HG03280 (cell line): ENCODE results near the gene BCL2L14.

Experiments
- ATAC-seq: cut with Tn5 transposase; IDR thresholded peaks from one replicate; pipeline ENCODE4 v1.9.1; 2021; ENCODE audit warnings: mild to moderate bottlenecking, moderate library complexity; ENCODE audit not compliant: unreplicated experiment

Gene BCL2L14

DNA sequence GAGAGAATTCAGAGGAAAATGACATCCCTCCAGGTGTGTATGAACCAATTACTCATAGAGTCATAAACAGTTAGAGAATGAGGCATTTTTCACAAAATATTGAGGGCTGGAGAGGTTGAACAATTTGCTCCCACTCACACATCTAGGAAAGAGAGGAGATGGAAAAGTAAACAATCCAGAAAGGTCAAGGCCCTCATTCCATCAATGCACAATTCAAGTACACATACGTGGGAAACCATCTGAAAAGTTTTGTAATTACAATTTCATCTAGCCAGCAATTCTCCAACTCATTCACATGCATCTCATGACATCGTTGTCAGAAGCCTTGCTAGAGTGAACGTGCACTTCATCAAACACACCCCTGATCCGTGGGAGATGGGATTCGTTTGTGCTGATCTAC lies 15.7 kb upstream of the BCL2L14 start:
- no peak for ATAC-seq

DNA sequence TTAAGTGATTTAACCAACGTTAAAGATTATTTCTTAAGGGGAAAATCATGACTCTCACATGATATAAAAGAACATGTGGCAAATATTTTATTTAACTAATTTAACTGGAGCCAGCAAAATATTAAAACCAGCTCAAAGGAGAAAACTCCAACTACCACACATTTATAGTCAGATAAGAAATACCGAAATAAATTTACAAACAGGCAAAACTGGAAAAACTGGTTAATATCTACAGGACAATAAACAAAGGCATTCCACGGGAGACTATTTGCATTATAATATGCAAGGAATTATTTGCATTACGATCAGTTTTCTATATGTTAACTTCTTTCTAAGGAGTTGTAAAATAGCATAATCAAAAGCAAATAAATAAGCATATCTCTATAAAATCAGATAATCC lies 13.8 kb upstream of the BCL2L14 start:
- ATAC-seq = no peak

DNA sequence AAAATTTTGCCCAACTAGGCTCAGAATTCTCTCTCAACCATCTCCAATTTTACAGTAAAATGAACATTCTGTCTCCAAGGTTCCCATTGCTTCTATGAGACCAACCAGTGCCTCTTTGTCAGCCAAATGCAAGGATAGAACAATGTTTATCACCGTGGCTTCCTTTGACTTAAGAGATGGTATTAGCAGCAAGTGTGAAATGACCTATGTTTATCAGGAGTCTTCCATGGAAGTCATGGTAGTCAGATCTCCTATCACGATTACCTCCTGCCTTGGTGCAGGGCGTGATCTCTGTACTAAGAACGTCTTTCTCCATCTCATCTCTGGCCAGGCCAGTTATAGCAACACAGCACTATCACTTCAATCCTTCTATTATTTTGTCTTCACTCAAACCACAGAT lies 6.1 kb upstream of the BCL2L14 start:
- no peak for ATAC-seq

DNA sequence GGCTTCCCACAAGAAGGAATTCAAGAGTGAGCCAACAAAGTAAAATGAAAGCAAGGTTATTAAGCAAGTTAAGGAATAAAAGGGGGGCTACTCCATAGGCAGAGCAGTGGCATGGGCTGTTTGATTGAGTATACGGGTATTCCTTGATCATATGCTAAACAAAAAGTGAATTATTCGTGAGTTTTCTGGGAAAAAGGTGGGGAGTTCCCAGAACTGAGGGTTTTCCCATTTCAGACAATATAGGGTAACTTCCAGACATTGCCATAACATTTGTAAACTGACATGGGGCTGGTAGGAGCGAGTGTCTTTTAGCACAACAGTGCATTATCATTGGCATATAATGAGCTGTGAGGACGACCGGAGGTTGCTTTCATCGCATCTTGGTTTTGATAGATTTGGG lies 2.0 kb upstream of the BCL2L14 start:
- no peak for ATAC-seq

DNA sequence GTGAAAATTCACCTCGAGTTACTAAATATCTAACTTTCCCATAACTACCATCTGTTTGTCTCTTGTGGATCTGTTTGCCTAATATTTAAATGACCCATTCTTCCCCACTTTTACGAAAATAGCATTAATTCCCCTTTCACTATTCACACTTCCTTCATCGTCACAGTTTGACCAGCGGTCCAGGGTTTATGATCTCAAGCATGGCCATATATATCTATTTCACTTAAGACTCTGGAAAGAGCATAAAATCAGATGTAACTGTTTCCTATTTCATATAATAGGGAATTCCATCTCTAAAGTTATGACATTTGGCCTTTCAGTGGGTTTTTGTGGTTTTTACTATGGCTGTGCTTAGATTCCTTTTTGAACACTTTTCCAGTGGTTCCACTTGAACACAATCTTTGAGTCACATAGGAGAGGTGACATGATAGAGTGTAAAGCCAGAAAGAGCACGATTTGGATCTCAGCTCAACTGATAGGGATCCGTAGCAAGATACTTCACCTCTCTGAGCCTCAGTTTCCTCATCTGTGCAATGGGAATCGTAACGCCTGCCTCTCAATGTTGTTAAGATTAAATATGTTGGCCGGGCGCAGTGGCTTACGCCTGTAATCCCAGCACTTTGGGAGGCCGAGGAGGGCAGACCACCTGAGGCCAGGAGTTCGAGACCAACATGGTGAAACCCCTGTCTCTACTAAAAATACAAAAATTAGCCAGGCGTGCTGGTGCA lies 754 bp upstream of the BCL2L14 start:
- ATAC-seq = no peak

DNA sequence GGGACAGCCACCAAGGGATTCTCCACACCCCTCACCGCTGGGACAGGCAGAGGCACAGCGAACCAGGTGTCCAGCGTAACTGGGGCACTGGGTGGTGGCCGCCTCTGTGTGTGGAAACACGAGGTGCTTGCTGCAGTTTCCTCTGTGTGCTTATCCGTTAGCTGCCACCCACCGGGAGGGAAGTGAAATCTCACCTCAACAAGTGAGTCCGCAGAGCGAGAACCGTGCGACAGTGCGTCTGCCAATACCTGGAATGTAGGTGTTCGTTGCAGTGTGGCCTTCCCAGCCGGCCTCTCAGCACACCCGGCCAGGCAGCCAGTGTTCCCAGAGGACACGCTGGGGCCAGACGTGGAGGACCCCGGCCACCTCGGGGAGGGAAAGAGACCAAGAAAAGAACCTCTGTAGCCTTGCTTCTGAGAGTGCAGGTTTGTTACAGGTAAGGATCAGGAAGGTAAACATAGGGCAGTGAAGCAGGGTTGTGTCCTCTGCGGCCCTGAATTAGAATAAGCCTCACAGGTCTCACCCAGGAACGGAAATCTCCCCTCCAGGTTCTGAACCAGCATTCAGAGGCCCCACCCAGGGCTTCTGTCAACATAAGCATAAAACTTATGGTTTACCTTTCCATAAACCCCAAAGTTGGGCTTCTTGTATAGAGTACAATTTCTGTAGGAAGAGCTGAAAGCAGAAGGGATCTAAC lies 1.5 kb downstream of the BCL2L14 start:
- no peak for ATAC-seq

DNA sequence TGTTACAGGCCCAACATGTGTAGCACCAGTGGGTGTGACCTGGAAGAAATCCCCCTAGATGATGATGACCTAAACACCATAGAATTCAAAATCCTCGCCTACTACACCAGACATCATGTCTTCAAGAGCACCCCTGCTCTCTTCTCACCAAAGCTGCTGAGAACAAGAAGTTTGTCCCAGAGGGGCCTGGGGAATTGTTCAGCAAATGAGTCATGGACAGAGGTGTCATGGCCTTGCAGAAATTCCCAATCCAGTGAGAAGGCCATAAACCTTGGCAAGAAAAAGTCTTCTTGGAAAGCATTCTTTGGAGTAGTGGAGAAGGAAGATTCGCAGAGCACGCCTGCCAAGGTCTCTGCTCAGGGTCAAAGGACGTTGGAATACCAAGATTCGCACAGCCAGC lies 8.6 kb downstream of the BCL2L14 start:
- no peak for ATAC-seq

DNA sequence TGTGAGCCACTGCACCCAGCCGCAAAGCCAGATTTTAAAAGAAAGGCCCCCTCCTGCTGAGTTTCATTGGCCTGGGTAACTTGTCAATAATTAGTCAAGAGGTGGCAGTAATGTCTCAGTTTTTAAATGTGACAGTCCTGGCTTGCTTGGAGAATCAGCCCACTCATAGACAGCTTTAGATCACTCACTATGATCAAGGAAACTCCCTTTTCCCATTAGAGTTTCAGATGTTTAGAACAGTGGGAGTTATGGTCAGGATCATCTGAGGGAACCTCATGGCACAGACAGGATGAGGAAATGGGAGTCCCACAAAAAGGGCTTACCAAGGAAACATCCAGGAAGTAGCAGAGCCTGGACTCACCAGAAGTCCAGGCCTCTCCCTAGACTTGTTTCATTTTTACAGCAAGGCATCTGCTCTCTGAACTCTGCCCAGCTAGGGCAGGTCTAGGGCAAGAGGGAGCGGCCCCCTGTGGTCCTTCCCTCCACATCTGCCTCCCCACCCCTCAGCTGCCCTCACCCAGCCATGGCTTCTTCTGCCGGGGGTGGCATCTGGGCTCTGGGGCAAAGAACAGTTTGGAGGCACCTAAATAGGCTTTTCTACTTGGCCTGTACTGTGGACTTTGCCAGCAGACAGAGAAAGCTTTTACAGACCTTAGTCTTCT lies 11.2 kb downstream of the BCL2L14 start:
- ATAC-seq = no peak

DNA sequence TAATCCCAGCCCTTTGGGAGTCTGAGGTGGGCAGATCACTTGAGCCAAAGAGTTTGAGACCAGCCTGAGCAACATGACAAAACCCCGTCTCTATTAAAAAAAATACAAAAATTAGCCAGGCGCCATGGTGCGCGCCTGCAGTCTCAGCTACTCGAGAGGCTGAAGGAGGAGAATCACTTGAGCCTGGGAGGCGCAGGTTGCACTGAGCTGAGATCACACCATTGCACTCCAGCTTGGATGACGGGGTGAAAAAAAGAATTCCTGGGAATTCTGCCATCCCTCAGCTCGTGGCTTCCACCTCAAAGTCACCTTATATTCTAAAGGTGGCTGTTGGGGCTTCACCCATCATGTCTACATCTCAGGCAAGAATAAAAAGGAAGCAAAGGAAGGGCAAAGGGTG lies 12.9 kb downstream of the BCL2L14 start:
- ATAC-seq = no peak

DNA sequence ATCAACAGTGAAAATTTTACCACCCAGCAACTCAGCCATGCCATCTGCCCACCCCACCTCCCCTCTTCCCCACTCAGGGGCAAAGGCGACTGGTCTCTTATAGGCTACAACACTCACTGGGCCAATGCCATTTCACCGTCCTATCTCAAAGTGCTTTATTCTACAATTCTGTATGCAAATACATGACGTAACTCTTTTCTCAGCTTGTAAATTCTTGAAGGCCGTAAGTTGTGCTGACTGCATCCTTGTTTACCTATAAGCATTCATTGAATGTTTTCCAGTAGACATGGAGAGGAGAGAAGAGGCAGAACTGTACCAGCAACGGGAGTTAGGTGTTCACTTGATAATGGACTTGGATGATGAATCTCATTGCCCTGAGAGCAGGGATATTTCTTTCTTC lies 15.6 kb downstream of the BCL2L14 start:
- ATAC-seq = no peak

DNA sequence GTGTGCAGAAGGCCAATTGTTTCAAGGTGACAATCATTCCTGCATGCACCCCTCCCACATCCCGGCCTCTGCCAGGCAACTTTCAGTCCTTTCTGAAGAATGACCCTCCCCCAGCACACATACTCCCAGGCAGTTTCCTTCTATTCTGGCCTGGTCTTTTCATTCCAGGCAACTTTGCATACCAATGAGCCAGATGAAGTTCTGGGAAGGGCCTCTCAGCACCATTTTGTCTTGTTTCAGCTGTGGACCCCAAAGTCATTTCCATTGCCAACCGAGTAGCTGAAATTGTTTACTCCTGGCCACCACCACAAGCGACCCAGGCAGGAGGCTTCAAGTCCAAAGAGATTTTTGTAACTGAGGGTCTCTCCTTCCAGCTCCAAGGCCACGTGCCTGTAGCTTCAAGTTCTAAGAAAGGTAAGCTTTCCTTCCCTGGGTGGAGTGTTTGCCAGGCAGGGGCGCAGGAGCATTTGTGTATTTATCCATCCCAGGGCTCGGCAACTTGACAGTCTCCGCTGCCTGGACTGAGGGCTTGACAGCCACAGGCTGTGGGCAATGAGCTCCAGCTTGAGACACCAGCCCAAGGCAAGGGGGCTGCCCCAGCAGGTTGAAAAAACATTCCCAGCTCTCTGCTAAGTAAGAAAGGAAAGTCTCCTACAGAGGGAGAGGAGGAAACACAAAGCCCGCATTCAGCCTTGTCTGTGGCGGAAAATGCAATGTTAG lies 16.4 kb downstream of the BCL2L14 start:
- ATAC-seq = no peak

DNA sequence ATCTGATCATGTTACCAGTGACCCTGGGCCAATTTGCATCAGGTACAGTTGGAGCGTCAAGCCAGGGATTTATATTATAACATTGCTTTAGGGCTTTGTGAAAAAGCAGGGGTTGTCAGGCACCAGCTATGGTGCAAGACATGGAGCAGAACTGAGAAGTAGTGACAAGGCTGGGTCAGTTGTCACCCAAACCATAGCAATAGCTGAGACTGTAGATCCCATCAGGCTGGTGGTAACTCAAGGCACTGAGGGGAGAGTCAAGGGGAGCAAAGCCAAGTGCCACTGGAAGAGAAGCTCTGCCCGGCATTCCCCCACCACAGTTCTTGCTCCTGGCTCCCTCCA lies 16.9 kb downstream of the BCL2L14 start:
- no peak for ATAC-seq

DNA sequence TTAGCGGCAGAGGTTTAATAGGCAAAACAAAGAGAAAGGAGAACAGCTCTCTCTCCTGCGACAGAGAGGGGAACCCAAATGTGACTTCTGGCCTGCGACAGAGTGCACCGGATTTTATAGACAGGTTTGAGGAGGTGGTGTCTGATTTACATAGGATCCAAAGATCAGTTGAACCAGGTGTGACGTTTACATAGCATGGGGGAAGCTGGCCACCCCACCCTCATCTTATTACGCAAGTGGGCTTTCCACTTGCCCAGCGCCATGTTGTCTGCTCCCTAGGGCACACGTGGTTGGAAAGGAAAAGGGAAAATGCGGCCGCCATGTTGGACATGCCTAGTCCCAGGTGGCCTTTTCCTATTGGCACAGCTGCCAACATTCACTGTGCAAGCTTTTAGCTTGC lies 17.4 kb downstream of the BCL2L14 start:
- no peak for ATAC-seq

DNA sequence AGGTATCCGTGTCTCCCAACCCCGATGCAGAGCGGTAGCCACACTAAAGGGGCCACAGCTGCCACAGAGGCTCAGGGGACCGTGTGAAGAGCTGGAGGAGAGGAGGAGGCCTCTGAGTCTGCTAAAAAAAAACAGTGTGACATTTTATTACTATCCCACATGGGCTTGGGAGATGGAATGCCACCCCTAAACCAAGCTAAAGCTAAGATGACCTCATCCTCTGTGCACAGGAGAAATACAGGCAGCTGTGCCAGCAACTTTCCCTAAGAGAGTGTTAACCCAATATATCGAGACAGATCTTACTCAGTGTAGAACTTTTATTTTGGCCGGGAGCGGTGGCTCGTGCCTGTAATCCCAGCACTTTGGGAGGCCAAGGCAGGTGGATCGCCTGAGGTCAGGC lies 18.0 kb downstream of the BCL2L14 start:
- no peak for ATAC-seq

DNA sequence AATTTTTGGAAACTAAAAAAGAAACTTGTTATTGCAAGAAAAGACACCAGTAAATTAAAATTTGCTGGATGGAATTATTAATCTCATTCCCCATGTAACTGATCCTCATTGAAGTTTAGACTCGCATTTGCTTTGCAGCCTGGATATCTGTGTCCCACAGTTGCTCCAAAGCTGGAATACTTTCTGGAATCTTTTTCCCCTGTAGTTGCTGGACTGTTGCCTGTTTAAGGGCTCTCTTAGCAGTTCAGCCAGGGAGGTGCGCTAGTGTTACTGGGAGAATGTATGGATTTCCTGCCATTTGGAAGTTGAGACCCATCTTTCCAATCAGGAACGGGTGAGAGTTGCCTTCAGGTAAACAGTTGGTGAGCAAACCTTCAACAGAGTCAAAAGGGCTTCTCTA lies 20.3 kb downstream of the BCL2L14 start:
- no peak for ATAC-seq

DNA sequence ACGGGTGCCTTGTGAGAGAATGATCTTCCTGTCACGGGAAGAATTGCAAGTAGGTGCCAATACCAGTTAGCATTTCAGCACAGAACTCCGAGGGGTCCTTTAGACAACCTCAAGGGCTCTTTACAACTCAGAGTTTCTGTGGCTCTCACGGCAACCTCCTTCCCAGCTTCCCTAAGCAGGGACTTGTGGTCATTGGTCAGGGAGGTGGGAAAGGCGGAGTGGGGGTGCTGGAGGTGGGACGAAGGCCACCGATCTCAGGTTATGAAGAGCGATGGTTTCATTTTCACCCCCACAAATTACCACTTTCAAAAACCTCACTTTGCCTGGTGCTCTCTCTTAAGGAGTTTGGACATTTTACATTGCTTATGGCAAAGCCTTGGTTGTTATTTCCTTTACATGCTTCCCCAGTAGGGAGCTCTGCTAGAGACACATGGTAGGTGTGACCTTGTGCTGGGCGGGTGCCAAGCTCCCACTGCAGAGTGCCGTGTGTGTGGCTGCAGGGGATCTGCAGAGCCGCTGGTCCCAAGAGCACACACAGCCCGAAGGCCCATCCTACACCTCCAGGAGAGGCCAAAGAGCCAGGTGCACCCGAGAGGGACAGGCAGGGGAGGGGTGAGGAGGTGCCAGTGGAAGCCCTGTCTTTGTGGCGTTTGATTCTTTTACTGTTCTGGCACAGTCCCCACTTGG lies 21.4 kb downstream of the BCL2L14 start:
- ATAC-seq = no peak

DNA sequence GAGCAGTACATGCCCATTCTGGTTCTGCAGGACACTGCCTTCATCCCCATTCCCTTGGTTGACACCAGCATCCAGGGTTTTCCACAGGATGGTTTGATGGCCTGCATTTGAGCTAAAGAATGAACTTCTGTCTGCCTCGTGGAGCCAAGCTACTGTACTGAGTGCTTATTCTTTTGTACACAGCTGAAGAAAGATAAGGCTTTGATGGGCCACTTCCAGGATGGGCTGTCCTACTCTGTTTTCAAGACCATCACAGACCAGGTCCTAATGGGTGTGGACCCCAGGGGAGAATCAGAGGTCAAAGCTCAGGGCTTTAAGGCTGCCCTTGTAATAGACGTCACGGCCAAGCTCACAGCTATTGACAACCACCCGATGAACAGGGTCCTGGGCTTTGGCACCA lies 23.7 kb downstream of the BCL2L14 start:
- ATAC-seq = no peak

DNA sequence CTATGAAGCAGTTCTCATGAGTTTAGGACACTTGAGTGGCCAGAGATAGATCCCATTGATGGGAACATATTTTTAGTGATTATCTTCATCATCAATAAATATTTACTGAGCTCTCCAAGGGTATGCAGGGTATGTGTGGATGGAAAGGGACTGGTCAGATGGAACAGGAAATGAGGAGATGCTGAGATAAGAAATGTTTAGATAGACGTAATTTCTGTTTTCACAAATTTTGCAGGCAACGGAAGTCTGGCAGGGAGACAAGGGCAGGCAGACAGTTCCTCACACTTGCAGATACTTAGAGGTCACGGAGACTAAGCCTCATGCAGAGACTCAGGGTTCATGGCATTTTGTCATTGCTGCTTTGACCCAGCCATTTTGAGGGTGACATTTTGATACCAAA lies 24.3 kb downstream of the BCL2L14 start:
- no peak for ATAC-seq

DNA sequence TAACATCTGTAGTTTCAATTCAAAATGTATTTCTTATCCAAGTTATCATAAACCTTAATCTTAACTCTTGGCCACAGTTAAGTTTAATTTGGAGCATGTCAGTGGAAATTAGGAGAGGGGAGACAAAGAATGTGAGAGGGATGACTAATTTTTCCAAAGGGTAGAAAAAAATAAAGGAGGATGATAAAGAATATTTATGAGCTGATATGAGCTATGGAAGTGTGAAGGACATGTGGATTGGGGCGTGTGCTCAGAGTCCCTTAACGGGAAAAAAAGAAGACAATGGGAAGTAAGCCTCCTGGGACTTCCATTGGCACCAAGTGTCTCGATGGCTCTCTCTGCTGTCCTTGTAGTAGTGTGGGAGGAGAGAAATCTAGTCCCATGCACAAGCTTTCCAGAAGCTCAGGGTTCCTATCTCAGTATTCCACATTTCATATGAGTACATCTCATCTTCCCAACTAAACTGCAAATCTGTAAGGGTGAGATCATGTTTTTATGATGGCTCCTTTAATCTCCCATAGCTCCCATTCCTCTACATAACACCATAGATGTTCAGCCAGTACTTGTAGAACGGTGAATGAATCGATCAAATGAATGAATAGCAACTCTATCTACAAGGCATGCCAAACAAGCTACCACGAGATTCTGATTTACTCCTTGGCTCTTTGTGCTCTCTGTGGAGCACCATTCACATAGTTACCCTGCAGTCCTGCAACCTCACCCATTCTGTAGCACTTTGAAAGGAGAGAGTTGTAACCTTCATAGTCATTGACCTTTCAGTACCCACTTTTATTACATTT lies 27.4 kb downstream of the BCL2L14 start:
- no peak for ATAC-seq

DNA sequence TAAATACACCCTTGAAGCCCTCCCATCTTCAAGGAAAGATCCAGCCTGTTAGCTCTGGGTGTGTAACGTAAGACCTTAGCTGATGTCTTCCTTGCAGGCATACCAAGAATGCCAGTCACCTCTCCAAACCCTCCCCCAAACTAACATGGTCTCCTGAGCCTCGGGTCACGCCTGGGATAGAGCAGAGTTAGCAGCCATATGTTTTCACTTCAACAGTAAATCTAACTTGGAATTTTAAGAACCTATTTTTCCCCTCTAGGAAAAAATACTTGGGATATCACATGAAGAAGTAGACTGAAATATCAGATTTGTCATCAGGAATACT lies 27.9 kb downstream of the BCL2L14 start:
- no peak for ATAC-seq

DNA sequence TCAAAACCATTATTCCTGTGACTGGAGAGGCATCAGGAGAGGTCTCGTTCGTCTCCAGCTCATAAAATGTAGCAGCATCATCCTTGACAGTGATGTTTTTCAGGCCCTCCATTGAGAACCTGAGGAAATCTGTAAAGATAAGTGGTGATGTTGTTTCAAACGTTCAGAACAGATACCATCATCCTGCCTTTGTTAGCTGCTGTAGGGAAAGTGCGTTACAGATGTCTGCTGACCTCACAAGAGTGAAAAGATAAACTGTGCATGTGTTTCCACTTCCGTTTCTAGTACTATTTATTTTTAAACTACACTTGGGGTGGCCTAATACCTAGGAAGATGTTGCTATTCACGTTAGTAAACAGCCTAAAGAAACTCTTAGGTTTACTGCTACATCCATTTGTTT lies 28.4 kb downstream of the BCL2L14 start:
- ATAC-seq = no peak
